Activated naive CD4-positive, alpha-beta T cell treated with anti-CD3 and anti-CD28 coated beads, Interleukin-2, amount 50 U/mL, for 16 hours (primary cell): Measurements from ENCODE around the gene TMC3.

Experiments
- DNase-seq: peaks from one replicate; pipeline ENCODE4 v3.0.0-alpha.2; 2020

TMC3 gene

DNA sequence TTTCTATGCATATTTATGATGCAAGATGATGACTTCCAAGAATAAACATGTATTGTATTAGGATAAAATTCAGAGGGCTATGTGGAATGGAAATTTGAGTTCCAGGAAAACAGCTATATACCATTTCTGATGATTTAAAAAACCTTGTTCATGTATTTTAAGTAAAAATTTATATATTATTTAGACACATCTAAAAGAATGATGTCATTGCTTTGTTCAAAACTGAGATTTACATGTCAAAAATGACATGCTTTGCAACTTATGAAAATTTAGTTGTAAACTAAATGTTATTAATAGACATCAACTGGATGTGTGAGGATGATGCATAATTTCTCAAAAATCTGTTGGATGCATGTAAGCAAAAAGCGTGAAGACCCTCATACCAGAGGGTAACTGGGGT, 52.3 kb downstream of the TMC3 start:
- no peak for DNase-seq

DNA sequence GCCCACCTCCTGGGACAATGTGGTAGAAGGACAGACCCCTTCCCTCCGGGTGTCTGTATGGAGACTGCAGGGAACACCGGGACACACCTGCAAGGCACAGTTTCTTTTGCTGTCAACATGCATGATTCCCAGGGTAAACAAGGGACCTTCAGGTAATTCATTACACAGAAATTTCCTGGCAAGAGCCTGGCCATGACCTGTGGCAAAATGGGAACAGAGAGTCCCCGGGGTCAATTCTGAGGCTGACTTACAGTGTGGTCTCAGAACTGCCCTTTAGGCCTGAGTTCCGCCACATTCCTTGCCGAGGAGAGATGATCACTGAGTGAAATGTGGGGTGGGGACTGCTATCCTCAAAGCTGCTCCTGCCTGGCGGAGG, 56.4 kb downstream of the TMC3 start:
- no peak for DNase-seq

DNA sequence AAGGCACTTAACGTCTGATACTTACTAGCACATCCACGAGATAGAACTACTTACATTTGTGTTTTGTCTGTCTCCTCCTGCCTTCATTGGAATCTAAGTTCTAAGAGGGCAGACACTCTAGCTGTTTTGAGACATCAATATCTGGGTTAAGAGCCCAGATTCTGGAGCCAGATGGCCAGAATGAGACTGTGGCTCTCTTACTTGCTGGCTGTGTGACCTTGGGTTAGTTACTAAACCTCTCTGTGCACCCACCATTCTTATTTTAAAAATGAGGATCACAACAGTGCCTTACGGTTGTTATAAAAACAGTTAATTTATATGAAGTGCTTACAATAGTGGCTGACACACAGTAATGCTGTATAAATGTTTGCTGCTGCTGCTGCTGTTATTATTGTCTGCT, 57.7 kb downstream of the TMC3 start:
- DNase-seq, result no peak

DNA sequence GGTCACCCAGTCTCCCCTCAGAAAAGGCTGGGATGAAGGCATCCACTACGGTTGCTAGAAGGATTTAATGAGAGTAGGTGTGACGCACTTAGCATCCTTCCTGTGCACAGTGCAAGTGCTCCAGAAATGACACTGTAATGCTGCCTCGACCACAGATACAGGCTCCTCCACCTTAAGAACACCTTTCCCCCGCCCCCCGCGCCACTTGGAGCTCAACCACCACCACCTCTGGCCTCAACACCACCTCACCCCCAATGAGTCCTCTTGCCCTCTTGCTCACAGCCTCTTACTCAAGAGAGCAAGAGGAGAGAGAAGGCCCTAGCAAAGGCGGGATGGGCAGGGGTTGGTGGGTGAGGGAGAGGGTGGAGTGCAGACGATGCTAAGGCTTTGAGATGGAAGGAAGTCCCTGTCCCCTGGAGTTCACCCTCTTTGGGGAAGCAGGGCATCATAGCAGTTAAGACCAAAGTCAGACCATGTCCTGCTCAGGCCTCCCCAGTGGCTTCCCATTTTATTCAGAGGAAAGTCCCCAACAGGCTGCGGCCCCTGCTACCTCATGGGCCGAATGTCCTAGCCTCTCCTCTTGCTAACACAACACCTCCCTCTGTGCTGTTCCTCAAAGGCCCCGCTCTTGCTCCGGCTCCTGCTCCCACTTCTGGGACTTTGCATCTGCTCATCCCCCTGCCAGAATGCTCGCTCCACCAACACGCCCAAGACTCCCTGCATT, 58.4 kb downstream of the TMC3 start:
- DNase-seq, result no peak

- DNase-seq, result no peak
Measured at GRCh38 chr15:81314378-81314777, 59.6 kb downstream of the TMC3 start.

DNA sequence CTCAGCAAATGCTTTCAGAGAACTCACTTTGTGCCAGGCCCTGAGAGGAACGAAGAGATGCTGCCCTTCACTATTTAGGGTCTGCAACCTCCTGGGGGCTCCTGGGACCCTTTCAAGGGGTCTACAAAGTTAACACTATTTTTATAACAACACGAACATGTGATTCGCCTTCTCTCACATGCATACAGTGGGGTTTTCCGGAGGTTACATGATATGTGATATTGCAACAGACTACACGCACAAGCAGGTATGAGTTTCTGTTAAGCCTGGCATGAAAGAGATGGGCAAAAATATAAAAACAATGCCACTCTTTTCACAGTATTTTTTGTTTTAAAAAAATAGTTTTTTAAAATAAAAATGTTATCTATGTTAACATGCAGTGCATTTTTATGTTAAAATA, 60.3 kb downstream of the TMC3 start:
- no peak for DNase-seq

GRCh38 chr15:81312790-81313543, 61.0 kb downstream of the TMC3 start:
- no peak for DNase-seq

DNA sequence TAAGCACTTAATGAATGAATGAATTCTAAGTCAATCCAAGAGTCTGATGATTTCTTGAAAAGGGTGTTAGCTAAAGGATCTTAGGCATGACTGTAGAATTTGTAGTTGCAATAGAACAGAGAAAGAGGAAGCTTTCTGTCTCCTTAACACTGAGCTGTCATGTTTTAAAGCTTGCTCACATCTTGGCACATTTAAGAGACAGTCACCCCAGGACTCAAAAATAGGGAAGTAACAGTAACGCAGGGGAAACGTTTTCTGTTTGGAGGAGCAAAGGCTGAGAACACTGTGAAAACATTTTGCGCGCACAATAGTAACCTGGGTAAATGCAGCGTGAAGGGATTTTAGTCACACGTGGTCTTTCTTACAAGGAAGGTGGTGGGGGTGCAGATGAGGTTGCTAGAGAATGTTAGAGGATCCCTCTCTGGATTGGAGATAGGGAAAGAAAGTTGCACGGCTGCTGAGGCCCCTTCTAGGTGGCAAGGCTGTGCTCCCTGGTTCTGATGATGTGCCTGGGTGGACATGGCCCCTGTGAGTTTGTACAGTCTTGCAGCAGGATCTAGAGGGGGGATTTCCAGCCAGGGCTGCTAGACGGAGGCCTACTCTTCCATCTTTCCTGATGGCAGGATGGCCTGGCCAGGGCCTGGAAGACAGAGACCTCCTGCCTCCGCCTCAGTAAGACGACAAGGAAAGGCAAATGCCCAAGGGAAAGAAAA, 62.1 kb downstream of the TMC3 start:
- DNase-seq, result no peak

DNA sequence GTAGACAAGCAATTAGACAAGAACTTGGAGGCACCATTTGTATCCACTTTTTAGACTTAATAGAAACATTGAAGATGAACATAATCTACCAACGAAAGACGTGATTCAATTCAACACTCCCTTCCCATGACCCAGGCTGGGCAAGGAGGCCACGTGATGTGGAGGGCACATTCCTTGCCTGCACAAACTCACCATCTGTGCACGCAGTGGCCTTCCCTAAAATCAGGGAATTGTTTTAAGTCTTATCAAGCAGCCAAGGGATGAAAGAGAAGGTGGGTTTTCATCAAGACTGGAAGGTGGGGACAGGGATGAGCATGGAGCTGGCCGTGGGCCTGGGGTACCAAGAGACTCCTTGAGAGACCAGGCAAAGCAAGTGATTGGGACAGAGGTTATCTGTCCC, 63.5 kb downstream of the TMC3 start:
- no peak for DNase-seq

DNA sequence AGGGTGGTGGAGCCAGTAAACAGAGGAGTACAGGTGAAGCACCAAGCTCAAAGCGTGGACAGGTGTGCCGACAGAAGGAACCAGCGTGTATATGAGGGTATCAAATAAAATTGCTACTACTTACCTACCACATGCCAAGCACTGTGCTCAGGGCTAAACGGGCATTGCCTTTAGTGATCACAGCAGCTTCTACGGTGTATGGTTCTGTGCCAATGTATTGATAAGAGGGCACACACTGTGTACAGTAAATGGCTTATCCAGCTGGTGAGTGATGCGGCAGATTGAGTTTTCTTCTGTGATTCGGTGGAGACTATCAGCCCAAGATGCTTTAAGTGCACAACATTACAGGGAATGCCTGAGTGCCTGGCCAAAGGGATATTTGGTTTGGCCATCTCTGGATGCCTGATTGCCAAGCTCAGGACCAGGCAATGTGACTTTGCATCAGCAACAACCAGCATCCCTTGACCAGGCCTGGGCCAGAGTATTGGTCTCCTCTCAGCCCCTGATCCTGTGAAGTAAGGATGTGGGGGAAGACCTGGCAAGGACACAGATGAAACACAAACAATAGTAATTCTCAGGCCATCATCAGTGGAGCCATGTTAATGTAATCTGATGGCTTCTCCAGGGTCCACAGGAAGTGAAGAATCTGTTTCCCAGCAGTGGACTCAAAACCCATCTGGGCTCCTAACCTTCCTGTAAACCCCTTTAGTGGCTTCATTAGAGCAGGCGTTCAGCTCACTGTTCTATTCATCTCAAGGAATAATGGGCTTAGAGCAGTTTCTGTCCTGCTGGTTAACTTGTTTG, 64.2 kb downstream of the TMC3 start:
- no peak for DNase-seq

DNA sequence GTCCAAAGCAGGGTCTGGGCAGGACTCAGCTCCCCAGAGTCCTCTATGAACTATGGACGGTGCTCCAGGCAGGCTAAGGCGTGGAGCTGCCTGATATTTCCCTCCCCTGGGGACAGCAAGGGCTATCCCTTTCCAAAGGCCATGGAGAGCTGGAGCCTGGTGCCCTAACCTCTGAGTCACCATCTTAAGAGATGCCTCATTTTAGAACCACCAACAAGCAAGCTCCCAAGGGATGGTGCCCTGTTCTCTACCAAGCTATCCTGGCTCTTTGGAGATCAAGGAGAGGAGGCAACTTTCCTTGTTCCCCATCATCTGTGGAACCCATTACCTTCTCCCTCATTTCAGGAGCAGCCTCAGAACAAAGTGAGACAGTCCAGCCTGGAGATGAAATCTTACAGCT, 65.8 kb downstream of the TMC3 start:
- DNase-seq, result no peak

GRCh38 chr15:81304226-81304625, 69.8 kb downstream of the TMC3 start:
- no peak for DNase-seq

- no peak for DNase-seq
Measured at GRCh38 chr15:81303244-81304225, 70.5 kb downstream of the TMC3 start.

DNA sequence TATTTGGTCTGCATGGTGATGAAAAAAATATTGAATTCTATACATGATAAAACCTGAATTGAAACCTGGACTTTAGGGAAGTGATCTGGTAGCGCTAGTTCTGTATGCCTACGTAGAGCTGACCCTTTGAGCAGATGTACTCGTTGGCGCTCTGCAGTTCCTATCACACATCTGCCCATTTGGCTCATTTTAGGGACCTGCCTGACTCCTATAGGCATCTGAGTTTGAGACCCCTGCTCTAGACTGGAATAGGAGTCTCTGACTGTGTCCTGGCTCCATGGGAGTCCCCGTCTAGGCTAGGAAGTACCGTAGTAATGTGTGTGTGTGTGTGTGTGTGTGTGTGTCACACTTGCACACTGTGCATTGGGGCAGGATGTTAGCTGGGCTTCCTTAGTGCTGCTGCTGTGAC, 71.3 kb downstream of the TMC3 start:
- no peak for DNase-seq

DNA sequence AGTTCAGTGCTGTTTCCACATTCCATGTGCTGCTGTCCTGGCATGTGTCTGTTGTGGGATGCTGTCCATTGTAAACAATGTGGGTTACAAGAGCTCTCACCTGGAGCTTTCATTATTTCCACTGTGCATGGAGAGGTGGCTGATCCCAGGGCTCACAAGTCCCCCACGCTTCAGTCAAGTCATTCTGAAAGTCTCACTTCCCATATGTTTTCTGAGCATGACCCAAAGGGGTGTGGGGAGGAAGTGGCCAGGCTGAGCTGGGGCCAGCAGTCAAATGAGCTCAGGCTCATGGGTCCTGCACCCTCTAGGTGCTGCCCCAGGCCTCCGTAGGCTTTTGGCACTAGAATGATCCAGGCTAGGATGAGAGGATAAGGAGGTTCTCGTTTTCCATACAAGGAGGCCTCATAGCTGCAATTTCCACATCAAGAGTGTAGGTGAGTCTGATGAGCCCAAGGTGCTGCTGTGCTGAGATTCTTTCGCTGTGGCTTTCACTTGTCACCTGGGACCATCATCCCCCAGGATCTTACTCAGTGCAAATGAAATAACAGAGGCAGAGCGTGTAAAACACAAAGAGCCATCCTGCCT, 72.1 kb downstream of the TMC3 start:
- DNase-seq, result no peak

- DNase-seq, result no peak
Measured at GRCh38 chr15:81301385-81301784, 72.6 kb downstream of the TMC3 start.

- no peak for DNase-seq
Measured at GRCh38 chr15:81299630-81300273, 74.3 kb downstream of the TMC3 start.

- DNase-seq, result no peak
Measured at GRCh38 chr15:81299156-81299555, 74.9 kb downstream of the TMC3 start.

GRCh38 chr15:81298611-81299010, 75.4 kb downstream of the TMC3 start:
- no peak for DNase-seq

GRCh38 chr15:81297603-81298575, 76.1 kb downstream of the TMC3 start:
- DNase-seq, result peak; percentile 37
